ENCODE measurements around the gene MAP3K6.

Gene MAP3K6

GRCh38 chr1:27377760-27378495 is 11.2 kb upstream of the MAP3K6 start:
- no peak for TF ChIP-seq FOXM1 (IDR thresholded peaks at IDR 0.05; ENCODE audit: borderline replicate concordance, low read depth)
- no peak for TF ChIP-seq REST (IDR thresholded peaks at IDR 0.05; ENCODE audit: low read depth)
- no peak for TF ChIP-seq EP300 (IDR thresholded peaks at IDR 0.05; ENCODE audit: borderline replicate concordance)
- no peak for TF ChIP-seq CREB1 (IDR thresholded peaks at IDR 0.05; ENCODE audit: low read depth)
- TF ChIP-seq YY1 (IDR thresholded peaks at IDR 0.05; ENCODE audit: low read depth) = no peak
- no peak for TF ChIP-seq MAX (IDR thresholded peaks at IDR 0.05)
- no peak for TF ChIP-seq ZBTB7A (IDR thresholded peaks at IDR 0.05; ENCODE audit: low read depth)
- no peak for TF ChIP-seq NFIC (IDR thresholded peaks at IDR 0.05)
- no peak for TF ChIP-seq TCF12 (IDR thresholded peaks at IDR 0.05; ENCODE audit: low read depth)
- no peak for TF ChIP-seq RAD21 (IDR thresholded peaks at IDR 0.05; ENCODE audit: low read depth)
- no peak for TF ChIP-seq CEBPB (IDR thresholded peaks at IDR 0.05)
- no peak for TF ChIP-seq EGR1 (IDR thresholded peaks at IDR 0.05)
- no peak for TF ChIP-seq TAF1 (IDR thresholded peaks at IDR 0.05; ENCODE audit: low read depth)
- TF ChIP-seq USF1 (IDR thresholded peaks at IDR 0.05) = no peak
- no peak for TF ChIP-seq TEAD4 (IDR thresholded peaks at IDR 0.05)

GRCh38 chr1:27374362-27375086 is 7.8 kb upstream of the MAP3K6 start, which contains the start of gene FCN3:
Gene FCN3, minus strand, starts transcription at chr1:27374824. Its CDS starts 6 bp downstream, at chr1:27374818.
- TF ChIP-seq REST (IDR thresholded peaks at IDR 0.05; ENCODE audit: low read depth) = no peak
- TF ChIP-seq TAF1 (IDR thresholded peaks at IDR 0.05; ENCODE audit: low read depth) = no peak
- no peak for TF ChIP-seq TCF12 (IDR thresholded peaks at IDR 0.05; ENCODE audit: low read depth)
- no peak for TF ChIP-seq EP300 (IDR thresholded peaks at IDR 0.05; ENCODE audit: borderline replicate concordance)
- no peak for TF ChIP-seq NFIC (IDR thresholded peaks at IDR 0.05)
- TF ChIP-seq RAD21 (IDR thresholded peaks at IDR 0.05; ENCODE audit: low read depth) = no peak
- no peak for TF ChIP-seq TEAD4 (IDR thresholded peaks at IDR 0.05)
- TF ChIP-seq ZBTB7A (IDR thresholded peaks at IDR 0.05; ENCODE audit: low read depth) = no peak
- no peak for TF ChIP-seq USF1 (IDR thresholded peaks at IDR 0.05)

- TF ChIP-seq EGR1 (IDR thresholded peaks at IDR 0.05) (no peak), TCF12 (IDR thresholded peaks at IDR 0.05; ENCODE audit: low read depth) (no peak), EP300 (IDR thresholded peaks at IDR 0.05; ENCODE audit: borderline replicate concordance) (no peak), MAX (IDR thresholded peaks at IDR 0.05) (no peak), YY1 (IDR thresholded peaks at IDR 0.05; ENCODE audit: low read depth) (no peak), TAF1 (IDR thresholded peaks at IDR 0.05; ENCODE audit: low read depth) (no peak), TEAD4 (IDR thresholded peaks at IDR 0.05) (no peak), RAD21 (IDR thresholded peaks at IDR 0.05; ENCODE audit: low read depth) (no peak), USF1 (IDR thresholded peaks at IDR 0.05) (no peak), CREB1 (IDR thresholded peaks at IDR 0.05; ENCODE audit: low read depth) (no peak)
Observed at GRCh38 chr1:27372808-27373690, 6.3 kb upstream of the MAP3K6 start.

- TF ChIP-seq USF1 (IDR thresholded peaks at IDR 0.05) (no peak), NFIC (IDR thresholded peaks at IDR 0.05) (no peak), CREB1 (IDR thresholded peaks at IDR 0.05; ENCODE audit: low read depth) (no peak), TAF1 (IDR thresholded peaks at IDR 0.05; ENCODE audit: low read depth) (no peak), ZBTB7A (IDR thresholded peaks at IDR 0.05; ENCODE audit: low read depth) (no peak), EGR1 (IDR thresholded peaks at IDR 0.05) (no peak), FOXM1 (IDR thresholded peaks at IDR 0.05; ENCODE audit: borderline replicate concordance, low read depth) (no peak), TEAD4 (IDR thresholded peaks at IDR 0.05) (no peak), TCF12 (IDR thresholded peaks at IDR 0.05; ENCODE audit: low read depth) (no peak), CEBPB (IDR thresholded peaks at IDR 0.05) (no peak), EP300 (IDR thresholded peaks at IDR 0.05; ENCODE audit: borderline replicate concordance) (no peak)
Observed at GRCh38 chr1:27372022-27372807, 5.5 kb upstream of the MAP3K6 start.

Measured in Ishikawa (cell line).